Progenitor cell of endocrine pancreas (in vitro differentiated cells): Measurements from ENCODE around the gene IRAG1. TPM values are rescaled to one million over a fixed set of nuclear protein-coding genes. Genes with fewer than 3 reads are reported as not detected.

Experiments used
- DNase-seq: peaks from one replicate; pipeline ENCODE4 v3.0.0; 2021; ENCODE audit warnings: low spot score; ENCODE audit not compliant: unreplicated experiment
- H3K27ac Mint-ChIP-seq: 2 replicates; pipeline ENCODE4 v1.8.0; 2021; ENCODE audit warnings: mild to moderate bottlenecking, moderate library complexity, mixed read lengths
- H3K27me3 Mint-ChIP-seq: 2 replicates; pipeline ENCODE4 v1.8.0; 2021; ENCODE audit warnings: mixed read lengths
- H3K36me3 Mint-ChIP-seq: 2 replicates; pipeline ENCODE4 v1.8.0; 2022; ENCODE audit warnings: mixed read lengths; ENCODE audit not compliant: insufficient read depth
- H3K4me1 Mint-ChIP-seq: 2 replicates; pipeline ENCODE4 v1.8.0; 2021; ENCODE audit warnings: low read depth, mixed read lengths
- H3K4me3 Mint-ChIP-seq: 2 replicates; pipeline ENCODE4 v1.8.0; 2021; ENCODE audit warnings: low read depth, mild to moderate bottlenecking, moderate library complexity, mixed read lengths
- H3K9me3 Mint-ChIP-seq: 2 replicates; pipeline ENCODE4 v1.8.0; 2021; ENCODE audit warnings: low read depth, mixed read lengths
- total RNA-seq: library from RNA; stranded (reverse); gene quantifications from 2 replicates; pipeline ENCODE4 v1.2.1, GENCODE V29; 2021
- TF ChIP-seq, protein P1 (sequence below): fragments of 200-600 bp; sonication (generic); IDR thresholded peaks from one replicate; pipeline ENCODE4 v1.5.0; 2021; ENCODE audit warnings: antibody characterized with exemption, mild to moderate bottlenecking; ENCODE audit not compliant: unreplicated experiment

The IRAG1 gene
- total RNA-seq, 1 donor from 2014 or later = 6.3 TPM

DNA sequence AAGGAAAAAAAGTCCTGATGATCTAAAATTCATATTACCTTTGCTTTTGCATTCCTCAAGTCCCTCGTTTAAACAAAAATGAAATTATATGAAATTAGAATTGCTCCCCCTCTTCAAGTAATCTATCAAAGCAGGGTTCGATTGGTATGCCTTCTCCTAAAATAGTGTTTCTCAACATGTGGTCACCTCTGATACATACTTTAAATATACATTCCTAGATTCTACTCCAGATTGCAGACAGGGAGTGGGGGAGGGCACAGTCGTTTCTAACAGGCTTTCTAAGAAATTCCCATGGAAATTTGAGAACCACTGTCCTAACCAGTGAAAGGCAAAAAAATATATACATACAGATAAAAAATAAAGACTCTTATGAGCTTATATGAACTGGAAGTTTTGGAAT, 22.6 kb upstream of the IRAG1 start:
- Mint-ChIP-seq H3K9me3 (no peaks in the 10 kb centered on the region), H3K27ac (no peak overlapping the region), H3K36me3 (no peaks in the 10 kb centered on the region), H3K27me3 (no peaks in the 10 kb centered on the region), H3K4me3 (no peak overlapping the region), H3K4me1 (no peaks in the 10 kb centered on the region)
- DNase-seq = no peak
- TF ChIP-seq, protein P1, sequence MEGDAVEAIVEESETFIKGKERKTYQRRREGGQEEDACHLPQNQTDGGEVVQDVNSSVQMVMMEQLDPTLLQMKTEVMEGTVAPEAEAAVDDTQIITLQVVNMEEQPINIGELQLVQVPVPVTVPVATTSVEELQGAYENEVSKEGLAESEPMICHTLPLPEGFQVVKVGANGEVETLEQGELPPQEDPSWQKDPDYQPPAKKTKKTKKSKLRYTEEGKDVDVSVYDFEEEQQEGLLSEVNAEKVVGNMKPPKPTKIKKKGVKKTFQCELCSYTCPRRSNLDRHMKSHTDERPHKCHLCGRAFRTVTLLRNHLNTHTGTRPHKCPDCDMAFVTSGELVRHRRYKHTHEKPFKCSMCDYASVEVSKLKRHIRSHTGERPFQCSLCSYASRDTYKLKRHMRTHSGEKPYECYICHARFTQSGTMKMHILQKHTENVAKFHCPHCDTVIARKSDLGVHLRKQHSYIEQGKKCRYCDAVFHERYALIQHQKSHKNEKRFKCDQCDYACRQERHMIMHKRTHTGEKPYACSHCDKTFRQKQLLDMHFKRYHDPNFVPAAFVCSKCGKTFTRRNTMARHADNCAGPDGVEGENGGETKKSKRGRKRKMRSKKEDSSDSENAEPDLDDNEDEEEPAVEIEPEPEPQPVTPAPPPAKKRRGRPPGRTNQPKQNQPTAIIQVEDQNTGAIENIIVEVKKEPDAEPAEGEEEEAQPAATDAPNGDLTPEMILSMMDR = no peak

DNA sequence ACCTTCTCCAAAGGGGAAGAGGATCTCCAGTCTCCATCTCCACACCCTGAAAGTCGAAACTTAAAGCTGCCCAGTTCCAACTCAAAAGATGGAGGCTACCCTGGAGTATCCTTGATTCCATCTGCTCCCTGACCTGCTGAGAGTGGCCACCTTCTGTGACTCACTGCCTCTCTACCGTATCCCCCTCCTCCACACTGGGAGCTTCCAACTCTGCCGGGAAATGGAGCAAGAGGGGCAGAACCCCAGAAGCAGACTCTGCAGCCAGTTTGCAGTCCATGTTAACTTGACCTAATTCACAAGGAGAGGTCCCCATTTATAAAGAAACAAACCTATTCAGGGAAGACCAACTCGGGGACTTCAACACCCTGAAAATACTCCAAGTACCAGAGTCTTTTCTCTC, 22.0 kb upstream of the IRAG1 start:
- H3K4me3 Mint-ChIP-seq = no peak overlapping the region
- no peaks in the 10 kb centered on the region for H3K27me3 Mint-ChIP-seq
- DNase-seq = no peak
- no peaks in the 10 kb centered on the region for H3K4me1 Mint-ChIP-seq
- no peaks in the 10 kb centered on the region for H3K36me3 Mint-ChIP-seq
- no peaks in the 10 kb centered on the region for H3K9me3 Mint-ChIP-seq
- no peak overlapping the region for H3K27ac Mint-ChIP-seq
- TF ChIP-seq, protein P1 = no peak

DNA sequence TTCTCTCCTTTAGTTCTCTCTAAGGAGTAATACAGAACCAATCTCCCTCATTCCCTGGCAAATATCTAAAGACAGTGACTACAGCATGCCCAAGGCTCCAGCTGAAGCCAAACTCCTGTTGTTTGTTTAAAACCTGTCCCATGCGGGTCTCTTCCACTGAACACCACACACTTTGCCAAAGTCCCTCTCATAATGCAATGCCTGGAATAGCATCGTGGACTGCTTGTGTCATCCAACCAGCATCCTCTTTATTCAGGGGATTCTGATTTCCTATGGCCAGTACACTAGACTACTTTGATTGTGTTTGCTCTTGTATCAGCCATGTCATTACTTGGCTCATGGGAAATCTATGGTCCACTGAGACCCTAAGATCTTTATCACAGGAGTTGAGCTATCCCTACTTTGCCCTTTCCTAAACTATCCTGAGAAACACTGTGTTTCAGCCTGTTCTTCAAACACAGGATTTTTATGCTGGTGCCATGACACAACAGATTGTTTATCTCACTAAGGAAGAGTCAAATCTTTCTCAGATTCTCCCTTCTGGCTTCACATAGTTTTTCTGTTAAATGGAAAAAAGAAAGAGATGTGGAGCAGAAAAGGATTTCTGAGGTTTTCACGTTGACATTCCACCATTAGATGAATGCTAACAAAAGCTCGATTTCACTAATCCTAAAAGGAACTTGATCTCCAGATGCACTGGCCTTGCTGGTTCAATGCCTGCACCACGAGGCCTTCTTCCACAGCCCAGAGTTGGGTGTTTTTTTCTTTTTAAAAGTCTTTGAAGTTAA, 15.9 kb upstream of the IRAG1 start:
- H3K9me3 Mint-ChIP-seq = no peaks in the 10 kb centered on the region
- H3K36me3 Mint-ChIP-seq = no peaks in the 10 kb centered on the region
- no peak overlapping the region for H3K4me3 Mint-ChIP-seq
- no peaks in the 10 kb centered on the region for H3K27me3 Mint-ChIP-seq
- no peaks in the 10 kb centered on the region for H3K4me1 Mint-ChIP-seq
- TF ChIP-seq, protein P1 = no peak
- H3K27ac Mint-ChIP-seq = no peak overlapping the region
- no peak for DNase-seq

DNA sequence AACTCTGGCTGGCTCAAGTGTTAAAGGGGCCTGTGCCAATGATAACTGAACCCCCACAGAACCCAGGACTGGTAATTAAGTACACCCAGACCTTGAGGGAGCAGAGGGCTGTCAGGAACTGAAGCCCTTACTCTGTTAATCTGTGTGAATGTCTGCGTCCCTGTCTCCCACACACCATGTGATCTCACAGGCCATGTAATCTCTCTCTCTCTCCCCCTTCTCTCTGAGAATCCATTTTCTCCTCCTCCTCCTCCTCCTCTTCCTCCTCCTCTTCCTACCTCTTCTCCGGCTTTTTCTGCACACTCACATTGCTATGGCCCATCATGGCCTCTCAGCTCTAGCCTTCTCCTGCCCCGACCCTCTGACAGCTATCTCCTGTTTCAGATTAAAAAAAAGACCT, 14.6 kb upstream of the IRAG1 start:
- Mint-ChIP-seq H3K9me3 (no peaks in the 10 kb centered on the region), H3K27ac (no peak overlapping the region), H3K36me3 (no peaks in the 10 kb centered on the region), H3K27me3 (no peaks in the 10 kb centered on the region), H3K4me3 (no peak overlapping the region), H3K4me1 (no peaks in the 10 kb centered on the region)
- no peak for DNase-seq
- TF ChIP-seq, protein P1 = no peak

DNA sequence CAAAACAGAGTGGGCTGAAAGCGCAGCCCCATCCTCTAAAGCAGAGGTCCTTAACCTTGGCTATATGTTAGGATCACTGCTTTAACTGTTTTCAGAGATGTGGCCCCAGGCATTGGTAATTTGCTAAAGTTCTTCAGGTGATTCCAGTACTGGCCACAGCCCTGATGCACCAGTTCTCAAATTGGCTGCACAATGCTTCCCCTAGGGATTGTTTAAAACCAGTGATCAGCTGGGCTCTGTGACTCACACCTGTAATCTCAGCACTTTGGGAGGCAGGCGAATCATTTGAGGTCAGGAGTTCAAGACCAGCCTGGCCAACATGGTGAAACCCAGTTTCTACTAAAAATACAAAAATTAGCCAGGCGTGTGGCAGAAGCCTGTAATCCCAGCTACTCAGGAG, 8.4 kb upstream of the IRAG1 start:
- Mint-ChIP-seq H3K27me3 (no peaks in the 10 kb centered on the region), H3K36me3 (peaks cover 6% of the 10 kb centered on the region), H3K27ac (no peak overlapping the region), H3K4me1 (no peaks in the 10 kb centered on the region), H3K4me3 (no peak overlapping the region), H3K9me3 (peaks cover 5% of the 10 kb centered on the region)
- TF ChIP-seq, protein P1 = no peak
- DNase-seq = no peak
